GM12865 (cell line): ENCODE measurements around the gene JAZF1.

Source experiments
- DNase-seq: peaks from one replicate; pipeline ENCODE4 v3.0.0; 2010; ENCODE audit warnings: low read depth
- H3K4me3 ChIP-seq: 2 replicates; pipeline ENCODE4 v1.5.1; 2011; ENCODE audit warnings: mild to moderate bottlenecking, low read depth, low read length, control low read depth
- CTCF ChIP-seq: IDR thresholded peaks from 2 replicates; pipeline ENCODE4 v1.5.1; 2011; ENCODE audit warnings: low read length, control low read depth, low read depth, inconsistent platforms; ENCODE audit not compliant: insufficient read depth; ENCODE audit errors: missing control alignments

JAZF1 gene

GRCh38 chr7:28042721-28043120 is 137.9 kb downstream of the JAZF1 start:
- no peak for TF ChIP-seq CTCF
- no peak overlapping the region for H3K4me3 ChIP-seq
- no peak for DNase-seq

GRCh38 chr7:28041508-28042314 is 138.9 kb downstream of the JAZF1 start:
- TF ChIP-seq CTCF = no peak
- H3K4me3 ChIP-seq = no peak overlapping the region
- DNase-seq = peak; percentile 14

GRCh38 chr7:28038175-28038797 is 142.3 kb downstream of the JAZF1 start:
- H3K4me3 ChIP-seq = no peak overlapping the region
- TF ChIP-seq CTCF = no peak
- DNase-seq = no peak

- peak; percentile 75 for DNase-seq
These were observed 143.2 kb downstream of the JAZF1 start for GRCh38 chr7:28037220-28038010.

GRCh38 chr7:28036696-28037095 is 143.9 kb downstream of the JAZF1 start:
- H3K4me3 ChIP-seq = no peak overlapping the region
- TF ChIP-seq CTCF = no peak
- no peak for DNase-seq

More at GRCh38 chr7:28037220-28038010, 143.2 kb downstream of the JAZF1 start:
- TF ChIP-seq CTCF = no peak
- no peak overlapping the region for H3K4me3 ChIP-seq

- no peak for DNase-seq
- no peak for TF ChIP-seq CTCF
- no peak overlapping the region for H3K4me3 ChIP-seq
These were observed 147.2 kb downstream of the JAZF1 start for GRCh38 chr7:28033386-28033785.
